ENCODE results near the gene JAG2.

The JAG2 gene

DNA sequence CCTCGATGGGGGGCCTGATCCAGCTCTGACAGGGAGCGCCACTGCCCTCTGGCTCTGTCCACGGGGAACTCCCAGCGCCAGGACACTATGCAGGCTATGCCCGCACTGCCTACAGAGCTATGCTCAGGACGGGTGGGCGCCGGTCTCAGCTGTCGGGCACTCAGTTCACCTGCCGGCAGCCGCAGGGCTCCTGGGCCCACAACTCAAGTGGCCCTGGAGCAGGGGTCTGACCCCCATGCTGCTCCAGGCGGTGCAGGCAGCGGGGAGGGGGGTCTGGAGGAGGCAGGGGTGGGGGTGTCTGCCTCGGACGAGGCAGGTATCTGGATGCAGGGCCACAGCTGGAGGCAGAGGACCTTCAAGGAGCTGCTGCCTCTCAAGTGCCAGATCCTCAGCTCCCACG, 41.1 kb upstream of the JAG2 start:
- no peak for TF ChIP-seq EZH2 (IDR thresholded peaks at IDR 0.05; ENCODE audit: borderline replicate concordance, low read depth, low read length, severe bottlenecking)
- TF ChIP-seq, protein P1, sequence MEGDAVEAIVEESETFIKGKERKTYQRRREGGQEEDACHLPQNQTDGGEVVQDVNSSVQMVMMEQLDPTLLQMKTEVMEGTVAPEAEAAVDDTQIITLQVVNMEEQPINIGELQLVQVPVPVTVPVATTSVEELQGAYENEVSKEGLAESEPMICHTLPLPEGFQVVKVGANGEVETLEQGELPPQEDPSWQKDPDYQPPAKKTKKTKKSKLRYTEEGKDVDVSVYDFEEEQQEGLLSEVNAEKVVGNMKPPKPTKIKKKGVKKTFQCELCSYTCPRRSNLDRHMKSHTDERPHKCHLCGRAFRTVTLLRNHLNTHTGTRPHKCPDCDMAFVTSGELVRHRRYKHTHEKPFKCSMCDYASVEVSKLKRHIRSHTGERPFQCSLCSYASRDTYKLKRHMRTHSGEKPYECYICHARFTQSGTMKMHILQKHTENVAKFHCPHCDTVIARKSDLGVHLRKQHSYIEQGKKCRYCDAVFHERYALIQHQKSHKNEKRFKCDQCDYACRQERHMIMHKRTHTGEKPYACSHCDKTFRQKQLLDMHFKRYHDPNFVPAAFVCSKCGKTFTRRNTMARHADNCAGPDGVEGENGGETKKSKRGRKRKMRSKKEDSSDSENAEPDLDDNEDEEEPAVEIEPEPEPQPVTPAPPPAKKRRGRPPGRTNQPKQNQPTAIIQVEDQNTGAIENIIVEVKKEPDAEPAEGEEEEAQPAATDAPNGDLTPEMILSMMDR (IDR thresholded peaks at IDR 0.05; ENCODE audit: borderline replicate concordance, extremely low read depth, low read length, poor library complexity, severe bottlenecking): no peak

DNA sequence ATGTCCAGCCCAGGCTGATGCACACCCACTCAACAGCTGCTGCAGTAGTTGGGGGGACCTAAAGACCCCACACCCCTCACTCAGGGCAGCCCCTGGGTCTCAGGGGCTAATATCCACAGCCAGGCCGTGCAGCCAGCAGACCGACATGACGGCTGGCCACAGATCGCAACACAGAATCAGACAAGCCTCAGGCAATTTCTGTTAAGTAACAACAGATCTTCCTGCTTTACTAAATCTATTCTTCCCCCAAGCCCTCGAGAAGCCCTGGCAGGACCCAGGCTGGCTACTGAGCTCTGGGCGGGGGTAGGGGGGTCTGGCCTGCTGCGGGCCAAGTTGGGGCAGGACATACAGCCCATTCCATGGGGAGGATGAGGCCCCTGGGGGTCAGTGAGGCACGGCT, 40.5 kb upstream of the JAG2 start:
- ATAC-seq (ENCODE audit: insufficient read depth, low read depth) (no peak), DNase-seq (no peak)
- no peak for TF ChIP-seq EZH2 (IDR thresholded peaks at IDR 0.05; ENCODE audit: borderline replicate concordance, low read depth, low read length, severe bottlenecking)
- TF ChIP-seq, protein P1 (IDR thresholded peaks at IDR 0.05; ENCODE audit: borderline replicate concordance, extremely low read depth, low read length, poor library complexity, severe bottlenecking): no peak
- H3K79me2 ChIP-seq (ENCODE audit: insufficient read depth, low read length): no peaks in the 10 kb centered on the region
- no peaks in the 10 kb centered on the region for H3K27me3 ChIP-seq (ENCODE audit: insufficient read depth, low read length, poor library complexity)
- peaks cover 34% of the 10 kb centered on the region for H4K20me1 ChIP-seq (ENCODE audit: insufficient read depth, low read length)
- H3K27ac ChIP-seq (ENCODE audit: low read length): no peak overlapping the region
- no peak overlapping the region for H3K4me3 ChIP-seq (ENCODE audit: low read depth in 1 of 2, low read length in 2 of 2)
- no peak overlapping the region for H3K4me2 ChIP-seq (ENCODE audit: insufficient read depth, low read length)
- H3K9ac ChIP-seq (ENCODE audit: low read depth, low read length): no peak overlapping the region
- peaks cover 41% of the 10 kb centered on the region for H3K36me3 ChIP-seq (ENCODE audit: insufficient read depth, low read length)
- H3K4me1 ChIP-seq (ENCODE audit: insufficient read depth, low read length): no peaks in the 10 kb centered on the region
- no peak overlapping the region for H2AFZ ChIP-seq (ENCODE audit: low read depth, low read length)
- no peaks in the 10 kb centered on the region for H3K9me3 ChIP-seq (ENCODE audit: insufficient read depth, low read length, severe bottlenecking)

More for the DNA sequence above, 41.1 kb upstream of the JAG2 start:
- Histone ChIP-seq H3K27ac (ENCODE audit: low read length) (no peak overlapping the region), H3K4me2 (ENCODE audit: insufficient read depth, low read length) (no peak overlapping the region), H3K27me3 (ENCODE audit: insufficient read depth, low read length, poor library complexity) (no peaks in the 10 kb centered on the region), H3K4me3 (ENCODE audit: low read depth in 1 of 2, low read length in 2 of 2) (no peak overlapping the region), H2AFZ (ENCODE audit: low read depth, low read length) (no peak overlapping the region), H3K9me3 (ENCODE audit: insufficient read depth, low read length, severe bottlenecking) (no peaks in the 10 kb centered on the region), H4K20me1 (ENCODE audit: insufficient read depth, low read length) (peaks cover 37% of the 10 kb centered on the region), H3K79me2 (ENCODE audit: insufficient read depth, low read length) (no peaks in the 10 kb centered on the region), H3K4me1 (ENCODE audit: insufficient read depth, low read length) (no peaks in the 10 kb centered on the region), H3K9ac (ENCODE audit: low read depth, low read length) (no peak overlapping the region), H3K36me3 (ENCODE audit: insufficient read depth, low read length) (peaks cover 46% of the 10 kb centered on the region)
- ATAC-seq (ENCODE audit: insufficient read depth, low read depth): no peak
- DNase-seq: no peak

DNA sequence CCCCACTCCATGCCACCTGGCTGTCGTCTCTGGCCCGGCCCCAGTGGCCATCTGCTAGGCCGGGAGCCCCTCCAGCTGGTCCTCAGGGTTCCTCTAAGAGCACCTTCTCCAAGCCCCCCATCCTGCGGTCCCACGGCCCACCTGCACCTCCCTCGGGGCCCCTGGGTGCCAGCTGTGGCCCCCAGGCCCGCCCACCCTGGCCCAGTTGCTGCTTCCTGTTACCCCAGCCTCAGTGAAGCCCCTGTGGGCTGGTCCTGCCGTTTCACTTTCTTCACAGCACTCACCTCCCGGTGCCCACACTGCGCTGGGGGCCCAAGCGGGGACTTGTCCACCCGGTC, 40.1 kb upstream of the JAG2 start:
- DNase-seq (no peak), ATAC-seq (ENCODE audit: insufficient read depth, low read depth) (no peak)
- TF ChIP-seq EZH2 (IDR thresholded peaks at IDR 0.05; ENCODE audit: borderline replicate concordance, low read depth, low read length, severe bottlenecking): no peak
- TF ChIP-seq, protein P1 (IDR thresholded peaks at IDR 0.05; ENCODE audit: borderline replicate concordance, extremely low read depth, low read length, poor library complexity, severe bottlenecking): no peak
- Histone ChIP-seq H3K36me3 (ENCODE audit: insufficient read depth, low read length) (peaks cover 37% of the 10 kb centered on the region), H4K20me1 (ENCODE audit: insufficient read depth, low read length) (peaks cover 30% of the 10 kb centered on the region), H3K4me2 (ENCODE audit: insufficient read depth, low read length) (no peak overlapping the region), H3K79me2 (ENCODE audit: insufficient read depth, low read length) (no peaks in the 10 kb centered on the region), H3K4me1 (ENCODE audit: insufficient read depth, low read length) (no peaks in the 10 kb centered on the region), H3K9me3 (ENCODE audit: insufficient read depth, low read length, severe bottlenecking) (no peaks in the 10 kb centered on the region), H2AFZ (ENCODE audit: low read depth, low read length) (no peak overlapping the region), H3K9ac (ENCODE audit: low read depth, low read length) (no peak overlapping the region), H3K27me3 (ENCODE audit: insufficient read depth, low read length, poor library complexity) (no peaks in the 10 kb centered on the region), H3K4me3 (ENCODE audit: low read depth in 1 of 2, low read length in 2 of 2) (no peak overlapping the region), H3K27ac (ENCODE audit: low read length) (no peak overlapping the region)

Data from DND-41 (cell line).